Esophagus muscularis mucosa (tissue), 3 donors: ENCODE data around the gene TAS1R1.

ENCODE experiments used
- CTCF ChIP-seq, 3 experiments: fragments of 200-600 bp in 2 of 3; fragments of 450-650 bp in 1 of 3; sonication (generic) in 2 of 3; IDR thresholded peaks; one replicate each; pipeline ENCODE4 v1.5.1; 2017 to 2019; ENCODE audit warnings: antibody characterized with exemption in 3 of 3, mild to moderate bottlenecking in 2 of 3, moderate library complexity in 1 of 3
- POLR2A ChIP-seq: fragments of 450-650 bp; IDR thresholded peaks from one replicate; pipeline ENCODE4 v1.6.1; 2017; ENCODE audit warnings: antibody characterized with exemption, moderate library complexity, mild to moderate bottlenecking, low read depth
- POLR2AphosphoS5 ChIP-seq, 2 donors: sonication (generic); formaldehyde crosslinking; IDR thresholded peaks; one replicate each; pipeline ENCODE4 v1.6.1; 2017; ENCODE audit warnings: antibody characterized with exemption in 2 of 2

- no peak for TF ChIP-seq CTCF (IDR thresholded peaks at IDR 0.05)
- no peak for TF ChIP-seq POLR2A
- no peak for TF ChIP-seq POLR2AphosphoS5 (IDR thresholded peaks at IDR 0.05)
Observed at GRCh38 chr1:6530504-6531160, 24.5 kb upstream of the TAS1R1 start.
